Endothelial cell of umbilical vein (primary cell): ENCODE results near the gene TTR.

Source experiments
- CTCF ChIP-seq, 2 donors: IDR thresholded peaks; 1 replicate in 1 of 2; 2 replicates in 1 of 2; pipeline ENCODE4 v1.5.1; 2011; ENCODE audit warnings: low read length in 2 of 2, mild to moderate bottlenecking in 2 of 2, moderate library complexity in 2 of 2, control low read depth in 1 of 2, inconsistent platforms in 1 of 2, low read depth in 1 of 2; ENCODE audit not compliant: insufficient read depth in 1 of 2; ENCODE audit errors: extremely low read depth in 1 of 2
- EZH2 ChIP-seq: IDR thresholded peaks from 2 replicates; pipeline ENCODE4 v1.6.1; 2012; ENCODE audit warnings: borderline replicate concordance, low read depth, mild to moderate bottlenecking, moderate library complexity, low read length, inconsistent platforms; ENCODE audit not compliant: severe bottlenecking
- FOS ChIP-seq: IDR thresholded peaks from 2 replicates; pipeline ENCODE4 v1.6.1; 2011; ENCODE audit warnings: mild to moderate bottlenecking, low read length, moderate library complexity, borderline replicate concordance; ENCODE audit not compliant: insufficient read depth
- GATA2 ChIP-seq: IDR thresholded peaks from 2 replicates; pipeline ENCODE4 v1.7.0; 2011; ENCODE audit warnings: low read depth, mild to moderate bottlenecking, moderate library complexity, mixed read lengths, low read length; ENCODE audit not compliant: insufficient read length, insufficient read depth
- JUN ChIP-seq: IDR thresholded peaks from 2 replicates; pipeline ENCODE4 v1.6.1; 2011; ENCODE audit warnings: borderline replicate concordance, low read depth; ENCODE audit not compliant: insufficient read length, insufficient read depth
- MAX ChIP-seq: IDR thresholded peaks from 2 replicates; pipeline ENCODE4 v1.6.1; 2011; ENCODE audit not compliant: insufficient read depth, insufficient read length
- MYC ChIP-seq: IDR thresholded peaks from one replicate; pipeline ENCODE4 v1.6.1; 2011; ENCODE audit warnings: mild to moderate bottlenecking, low read depth, low read length
- POLR2A ChIP-seq: IDR thresholded peaks from 2 replicates; pipeline ENCODE4 v1.6.1; 2012; ENCODE audit warnings: low read depth, mild to moderate bottlenecking, control low read depth, low read length
- POLR2AphosphoS5 ChIP-seq: IDR thresholded peaks from 2 replicates; pipeline ENCODE4 v1.6.1; 2012; ENCODE audit warnings: low read depth, mild to moderate bottlenecking, control low read depth, low read length, moderate library complexity; ENCODE audit not compliant: insufficient read depth

GRCh38 chr18:31565345-31565744 lies 26.3 kb upstream of the TTR start:
- TF ChIP-seq POLR2AphosphoS5 (no peak), JUN (no peak), POLR2A (no peak), CTCF (IDR thresholded peaks at IDR 0.05; ENCODE audit: extremely low read depth in 1 of 2, insufficient read depth in 1 of 2, low read depth in 1 of 2, low read length in 2 of 2) (no peak), MYC (no peak), EZH2 (no peak), MAX (no peak), GATA2 (no peak), FOS (no peak)
